ENCODE data around the gene CD27.
A peak's percentile ranks its signal among the peaks of the same experiment; 100 is the strongest.
"Not testable (repeated sequence)": the region's sequence is repeated elsewhere in the genome, so short reads cannot be mapped to it uniquely, and the experiment has no call there.

The CD27 gene

GRCh38 chr12:6489449-6489848 is 44.7 kb downstream of the CD27 start:
- no peak for DNase-seq

GRCh38 chr12:6490673-6491072 is 45.9 kb downstream of the CD27 start:
- DNase-seq, result not testable (repeated sequence)

- peak; percentile 97 for DNase-seq
Measured at GRCh38 chr12:6492838-6493496, 48.2 kb downstream of the CD27 start, which contains the start of gene MRPL51. Gene MRPL51 (minus strand): TSS chr12:6493262. CDS start chr12:6493136, 126 bp downstream.

- DNase-seq, result peak; percentile 90
Measured at GRCh38 chr12:6493497-6494257, 48.9 kb downstream of the CD27 start, which contains the start of gene NCAPD2. Gene NCAPD2 (plus strand): TSS chr12:6494102. CDS start chr12:6495099, 997 bp downstream.

GRCh38 chr12:6494258-6494743 is 49.5 kb downstream of the CD27 start:
- no peak for DNase-seq

GRCh38 chr12:6494968-6495367 is 50.2 kb downstream of the CD27 start:
- no peak for DNase-seq

GRCh38 chr12:6497291-6497690 is 52.5 kb downstream of the CD27 start:
- not testable (repeated sequence) for DNase-seq

- no peak for DNase-seq
Measured at GRCh38 chr12:6500466-6500865, 55.7 kb downstream of the CD27 start.
